ENCODE data around the gene DENND4A. TPM values are rescaled to one million over a fixed set of nuclear protein-coding genes. Genes with fewer than 3 reads are reported as not detected.

The DENND4A gene
- total RNA-seq, 1 donor from 2014 or later: 17.5 TPM

GRCh38 chr15:65777053-65777452, 15.0 kb downstream of the DENND4A start:
- peaks cover 2% of the 10 kb centered on the region for H3K4me1 Mint-ChIP-seq (ENCODE audit: low read depth)
- no peaks in the 10 kb centered on the region for H3K27me3 Mint-ChIP-seq
- H3K4me3 Mint-ChIP-seq (ENCODE audit: low read depth): no peak overlapping the region
- TF ChIP-seq, protein P1, sequence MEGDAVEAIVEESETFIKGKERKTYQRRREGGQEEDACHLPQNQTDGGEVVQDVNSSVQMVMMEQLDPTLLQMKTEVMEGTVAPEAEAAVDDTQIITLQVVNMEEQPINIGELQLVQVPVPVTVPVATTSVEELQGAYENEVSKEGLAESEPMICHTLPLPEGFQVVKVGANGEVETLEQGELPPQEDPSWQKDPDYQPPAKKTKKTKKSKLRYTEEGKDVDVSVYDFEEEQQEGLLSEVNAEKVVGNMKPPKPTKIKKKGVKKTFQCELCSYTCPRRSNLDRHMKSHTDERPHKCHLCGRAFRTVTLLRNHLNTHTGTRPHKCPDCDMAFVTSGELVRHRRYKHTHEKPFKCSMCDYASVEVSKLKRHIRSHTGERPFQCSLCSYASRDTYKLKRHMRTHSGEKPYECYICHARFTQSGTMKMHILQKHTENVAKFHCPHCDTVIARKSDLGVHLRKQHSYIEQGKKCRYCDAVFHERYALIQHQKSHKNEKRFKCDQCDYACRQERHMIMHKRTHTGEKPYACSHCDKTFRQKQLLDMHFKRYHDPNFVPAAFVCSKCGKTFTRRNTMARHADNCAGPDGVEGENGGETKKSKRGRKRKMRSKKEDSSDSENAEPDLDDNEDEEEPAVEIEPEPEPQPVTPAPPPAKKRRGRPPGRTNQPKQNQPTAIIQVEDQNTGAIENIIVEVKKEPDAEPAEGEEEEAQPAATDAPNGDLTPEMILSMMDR (IDR thresholded peaks at IDR 0.05; ENCODE audit: unreplicated experiment): no peak
- no peaks in the 10 kb centered on the region for H3K9me3 Mint-ChIP-seq (ENCODE audit: low read depth)
- no peak overlapping the region for H3K27ac Mint-ChIP-seq
- H3K36me3 Mint-ChIP-seq (ENCODE audit: insufficient read depth): no peaks in the 10 kb centered on the region
- no peak for DNase-seq (ENCODE audit: low spot score, unreplicated experiment)

DNA sequence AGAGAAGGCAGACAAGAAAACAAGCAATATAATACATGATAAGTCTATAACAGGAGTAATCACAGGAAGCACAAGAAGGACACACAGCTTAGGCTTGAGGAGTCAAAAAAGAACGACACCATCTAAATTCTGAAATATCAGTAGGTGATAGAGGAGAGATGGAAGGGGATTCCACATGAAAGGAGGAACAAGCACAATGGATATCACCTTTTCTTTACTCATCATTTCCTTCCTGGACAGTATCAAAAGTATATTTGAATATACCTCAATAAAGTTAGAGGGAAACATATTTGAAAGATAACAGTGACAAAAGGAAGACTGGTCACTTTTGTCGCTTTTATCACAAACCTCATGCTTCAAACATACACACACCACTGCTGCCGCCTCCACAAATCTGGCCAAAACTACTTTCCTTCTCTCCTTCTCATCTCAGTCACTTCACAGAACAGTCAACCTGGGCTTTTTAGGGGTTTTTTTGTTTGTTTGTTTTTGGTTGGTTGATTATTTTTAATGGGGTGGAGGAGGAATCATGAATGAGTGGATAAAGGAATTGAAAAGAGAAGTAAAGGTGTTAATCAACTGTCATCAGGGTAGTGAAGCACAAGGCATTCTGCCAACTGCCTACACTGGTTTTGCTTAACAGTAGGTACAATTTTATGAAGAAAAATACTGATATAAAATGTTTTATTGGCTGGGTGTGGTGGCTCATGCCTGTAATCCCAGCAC, 18.5 kb downstream of the DENND4A start:
- TF ChIP-seq, protein P1 (IDR thresholded peaks at IDR 0.05; ENCODE audit: unreplicated experiment): no peak
- no peaks in the 10 kb centered on the region for H3K27me3 Mint-ChIP-seq
- H3K36me3 Mint-ChIP-seq (ENCODE audit: insufficient read depth): no peaks in the 10 kb centered on the region
- H3K4me1 Mint-ChIP-seq (ENCODE audit: low read depth): peaks cover 9% of the 10 kb centered on the region
- DNase-seq (ENCODE audit: low spot score, unreplicated experiment): no peak
- no peaks in the 10 kb centered on the region for H3K9me3 Mint-ChIP-seq (ENCODE audit: low read depth)
- no peak overlapping the region for H3K27ac Mint-ChIP-seq
- no peak overlapping the region for H3K4me3 Mint-ChIP-seq (ENCODE audit: low read depth)

- no peaks in the 10 kb centered on the region for H3K9me3 Mint-ChIP-seq (ENCODE audit: low read depth)
- TF ChIP-seq, protein P1 (IDR thresholded peaks at IDR 0.05; ENCODE audit: unreplicated experiment): no peak
Observed at GRCh38 chr15:65772930-65773329, 19.2 kb downstream of the DENND4A start.

GRCh38 chr15:65771870-65772269, 20.2 kb downstream of the DENND4A start:
- peaks cover 10% of the 10 kb centered on the region for H3K4me1 Mint-ChIP-seq (ENCODE audit: low read depth)
- no peak for DNase-seq (ENCODE audit: low spot score, unreplicated experiment)
- H3K27ac Mint-ChIP-seq: no peak overlapping the region
- TF ChIP-seq, protein P1 (IDR thresholded peaks at IDR 0.05; ENCODE audit: unreplicated experiment): no peak
- no peak overlapping the region for H3K4me3 Mint-ChIP-seq (ENCODE audit: low read depth)
- no peaks in the 10 kb centered on the region for H3K27me3 Mint-ChIP-seq
- H3K36me3 Mint-ChIP-seq (ENCODE audit: insufficient read depth): no peaks in the 10 kb centered on the region
- H3K9me3 Mint-ChIP-seq (ENCODE audit: low read depth): no peaks in the 10 kb centered on the region

More at GRCh38 chr15:65772930-65773329, 19.2 kb downstream of the DENND4A start:
- no peak overlapping the region for H3K4me3 Mint-ChIP-seq (ENCODE audit: low read depth)
- H3K36me3 Mint-ChIP-seq (ENCODE audit: insufficient read depth): no peaks in the 10 kb centered on the region
- DNase-seq (ENCODE audit: low spot score, unreplicated experiment): no peak
- no peaks in the 10 kb centered on the region for H3K27me3 Mint-ChIP-seq
- H3K27ac Mint-ChIP-seq: no peak overlapping the region
- peaks cover 7% of the 10 kb centered on the region for H3K4me1 Mint-ChIP-seq (ENCODE audit: low read depth)

GRCh38 chr15:65769482-65769881, 22.6 kb downstream of the DENND4A start:
- no peak for DNase-seq (ENCODE audit: low spot score, unreplicated experiment)
- Mint-ChIP-seq H3K9me3 (ENCODE audit: low read depth) (no peaks in the 10 kb centered on the region), H3K4me1 (ENCODE audit: low read depth) (peaks cover 14% of the 10 kb centered on the region), H3K36me3 (ENCODE audit: insufficient read depth) (no peaks in the 10 kb centered on the region), H3K27me3 (no peaks in the 10 kb centered on the region), H3K4me3 (ENCODE audit: low read depth) (no peak overlapping the region), H3K27ac (no peak overlapping the region)
- TF ChIP-seq, protein P1 (IDR thresholded peaks at IDR 0.05; ENCODE audit: unreplicated experiment): no peak
